NCI-H1417 treated with DMSO at 0.1 percent for 48 hours (cell line): ENCODE data around the gene ARHGAP8.

Experiments
- DNase-seq: peaks from one replicate; lab custom pipeline; 2025; lab: John Stamatoyannopoulos, UW

ARHGAP8 gene

GRCh38 chr22:44752285-44753188, at the start of gene ARHGAP8:
TSS of gene ARHGAP8 (plus strand) at chr22:44752575. CDS start at chr22:44786528, 33,953 bp downstream.
- no peak for DNase-seq

GRCh38 chr22:44703255-44703870, 49.0 kb upstream of the ARHGAP8 start:
- DNase-seq: no peak

GRCh38 chr22:44704159-44705021, 48.0 kb upstream of the ARHGAP8 start:
- DNase-seq: no peak

- DNase-seq: no peak
These were observed 47.4 kb upstream of the ARHGAP8 start for GRCh38 chr22:44705022-44705297.

DNA sequence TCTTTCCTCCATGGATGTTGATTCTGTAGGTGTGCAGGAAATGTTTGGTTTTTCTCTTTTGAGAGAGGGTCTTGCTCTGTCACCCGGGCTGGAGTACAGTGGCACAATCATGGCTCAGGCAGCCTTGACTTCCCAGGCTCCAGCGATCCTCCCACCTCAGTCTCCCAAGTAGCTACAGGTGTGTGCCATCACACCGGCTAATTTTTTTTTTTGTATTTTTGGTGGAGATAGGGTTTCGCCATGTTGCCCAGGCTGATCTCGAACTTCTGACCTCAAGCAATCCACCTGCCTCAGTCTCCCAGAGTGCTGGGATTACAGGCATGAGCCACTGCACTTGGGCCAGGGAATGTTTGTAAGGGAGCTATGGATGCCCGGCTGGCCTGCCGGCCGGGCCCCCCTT, 45.9 kb upstream of the ARHGAP8 start:
- DNase-seq: no peak

- no peak for DNase-seq
These were observed 45.2 kb upstream of the ARHGAP8 start for GRCh38 chr22:44707178-44707577.

DNA sequence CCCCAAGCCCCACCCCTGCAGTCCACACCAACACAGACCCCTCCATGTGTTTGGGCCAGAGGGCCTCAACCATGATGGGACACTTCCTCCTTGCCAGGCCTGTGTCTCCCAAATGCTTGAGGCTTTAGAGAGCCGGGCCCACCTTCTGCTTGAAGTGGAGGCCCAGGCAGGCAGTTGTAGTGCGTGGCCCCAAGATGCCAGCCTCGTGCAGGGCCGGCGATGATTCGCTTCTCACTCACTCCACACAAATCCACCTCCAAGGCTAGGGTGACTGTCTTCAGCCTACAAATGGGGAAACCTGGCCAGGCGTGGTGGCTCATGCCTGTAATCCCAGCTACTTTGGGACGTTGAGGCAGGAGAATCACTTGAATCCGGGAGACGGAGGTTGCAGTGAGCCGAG, 44.6 kb upstream of the ARHGAP8 start:
- no peak for DNase-seq

DNA sequence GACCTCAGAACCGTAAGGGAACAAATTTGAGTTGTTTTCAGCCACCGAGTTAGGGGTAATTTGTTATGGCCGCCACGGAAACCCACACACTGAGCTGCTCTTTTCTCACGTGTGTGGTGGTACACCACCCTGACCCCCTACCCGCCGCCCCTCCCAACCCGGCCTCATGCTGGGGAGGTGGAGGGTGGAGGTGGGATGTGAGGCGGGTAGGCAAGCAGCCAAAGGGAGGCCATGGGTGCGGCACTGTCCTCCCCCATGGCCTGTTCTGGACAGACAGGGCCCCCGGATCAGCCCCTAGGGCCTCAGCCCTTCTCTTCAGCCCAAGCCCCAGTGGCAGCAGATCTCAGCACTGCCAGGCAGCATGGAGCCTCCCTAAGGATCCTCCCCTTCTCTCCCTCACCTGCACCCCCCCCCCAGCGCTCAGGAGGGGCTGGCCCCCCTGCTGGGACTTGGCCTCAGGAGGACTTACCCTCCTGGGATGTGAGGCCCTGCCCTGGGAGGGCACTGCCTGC, 42.4 kb upstream of the ARHGAP8 start:
- no peak for DNase-seq

DNA sequence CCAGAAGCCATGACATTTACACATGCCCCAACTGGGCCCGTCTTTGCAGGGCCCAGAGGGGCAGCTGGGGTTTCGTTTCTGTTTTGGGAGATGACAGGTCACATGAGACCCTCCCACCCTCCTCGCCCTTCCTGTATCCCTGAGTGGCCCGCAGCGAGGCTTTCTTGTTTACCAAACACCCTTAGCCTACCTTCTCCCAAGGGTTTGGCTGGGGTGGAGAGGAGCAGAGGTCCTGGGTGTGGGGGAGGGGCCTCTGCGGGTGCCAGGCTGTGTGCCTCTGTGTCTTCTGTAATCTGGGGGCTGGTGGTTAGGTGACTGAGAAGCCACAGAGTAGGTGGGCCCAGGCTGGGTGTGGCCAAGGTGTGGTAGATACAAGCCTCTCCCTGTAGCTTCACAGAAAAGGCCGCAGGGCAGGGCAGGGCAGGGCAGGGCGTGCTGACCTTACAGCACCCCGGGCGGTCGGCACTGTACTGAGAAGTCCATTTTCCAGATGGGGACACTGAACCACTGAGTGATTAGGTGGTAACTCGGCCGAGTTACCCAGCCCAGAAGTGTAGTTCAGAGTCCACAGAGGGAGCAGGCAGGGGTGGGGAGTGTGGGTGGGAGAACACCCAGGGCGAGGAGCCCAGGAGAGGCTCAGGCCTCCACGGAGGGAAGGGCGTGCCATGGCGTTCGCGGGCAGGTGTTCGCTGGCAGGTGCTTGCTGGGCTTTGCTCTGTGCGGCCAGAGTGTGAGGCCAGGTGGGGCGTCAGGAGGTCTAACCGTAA, 41.7 kb upstream of the ARHGAP8 start:
- no peak for DNase-seq

- DNase-seq: no peak
These were observed 41.2 kb upstream of the ARHGAP8 start for GRCh38 chr22:44711241-44711560.

DNA sequence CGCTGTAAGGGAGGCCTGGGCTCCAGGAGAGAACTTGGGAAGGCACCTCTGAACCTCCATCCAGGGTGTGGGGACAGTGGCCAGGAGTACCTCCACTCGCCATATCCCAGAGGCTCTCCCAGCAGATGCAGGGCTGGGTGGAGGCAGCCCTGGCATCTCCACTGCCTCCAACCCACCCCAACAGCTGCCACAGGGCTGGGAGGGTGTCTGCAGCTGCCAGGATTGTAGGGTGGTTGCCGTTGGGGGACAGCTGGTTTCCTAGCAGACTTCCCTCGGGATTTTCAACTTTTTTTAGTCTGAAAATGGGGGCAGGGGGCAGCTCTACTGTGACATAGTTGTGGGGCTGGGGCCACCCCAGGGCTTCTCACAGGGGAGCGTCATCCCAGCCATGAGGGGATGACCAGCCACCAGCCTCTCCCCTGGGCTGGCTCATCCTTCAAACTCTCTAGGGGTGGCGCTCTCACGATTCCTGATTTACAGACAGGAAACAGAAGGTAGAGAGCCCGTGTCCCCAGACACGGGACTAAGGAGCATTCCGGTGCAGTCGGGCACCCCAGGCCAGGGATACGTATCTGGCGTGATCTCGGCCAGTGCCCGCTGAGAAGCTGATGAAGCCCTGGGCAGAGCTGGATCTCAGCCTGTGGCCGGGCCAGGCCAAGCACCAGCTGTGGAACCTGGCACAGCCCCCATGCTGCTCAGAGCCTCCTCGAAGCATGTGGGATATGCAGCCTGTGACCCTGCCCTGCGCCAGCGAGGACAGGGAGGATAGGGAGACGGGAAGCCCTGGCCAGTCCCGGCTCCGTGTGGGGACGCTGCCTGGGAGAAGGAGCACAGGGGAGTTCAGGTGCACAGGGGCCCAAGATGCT, 40.5 kb upstream of the ARHGAP8 start:
- DNase-seq: no peak

GRCh38 chr22:44712962-44713361, 39.4 kb upstream of the ARHGAP8 start:
- DNase-seq: no peak

GRCh38 chr22:44714703-44715350, 37.5 kb upstream of the ARHGAP8 start:
- DNase-seq: no peak

DNA sequence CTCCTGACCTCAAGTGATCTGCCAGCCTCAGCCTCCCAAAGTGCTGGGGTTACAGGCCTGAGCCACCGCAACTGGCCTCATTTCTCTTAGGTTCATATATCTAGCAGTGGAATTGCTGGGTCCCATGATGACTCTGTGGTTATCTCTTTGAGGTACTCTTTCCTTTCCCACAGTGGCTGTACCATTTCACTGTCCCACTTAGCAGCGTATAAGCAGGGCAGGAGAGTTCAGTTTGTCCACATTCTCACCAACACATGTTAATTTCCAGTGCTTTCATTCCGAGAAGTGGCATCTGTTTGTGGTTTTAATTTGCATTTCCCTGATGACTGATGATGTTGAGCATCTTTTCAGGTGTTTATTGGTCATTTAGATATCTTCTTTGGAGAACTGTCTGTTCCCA, 34.0 kb upstream of the ARHGAP8 start:
- no peak for DNase-seq

DNA sequence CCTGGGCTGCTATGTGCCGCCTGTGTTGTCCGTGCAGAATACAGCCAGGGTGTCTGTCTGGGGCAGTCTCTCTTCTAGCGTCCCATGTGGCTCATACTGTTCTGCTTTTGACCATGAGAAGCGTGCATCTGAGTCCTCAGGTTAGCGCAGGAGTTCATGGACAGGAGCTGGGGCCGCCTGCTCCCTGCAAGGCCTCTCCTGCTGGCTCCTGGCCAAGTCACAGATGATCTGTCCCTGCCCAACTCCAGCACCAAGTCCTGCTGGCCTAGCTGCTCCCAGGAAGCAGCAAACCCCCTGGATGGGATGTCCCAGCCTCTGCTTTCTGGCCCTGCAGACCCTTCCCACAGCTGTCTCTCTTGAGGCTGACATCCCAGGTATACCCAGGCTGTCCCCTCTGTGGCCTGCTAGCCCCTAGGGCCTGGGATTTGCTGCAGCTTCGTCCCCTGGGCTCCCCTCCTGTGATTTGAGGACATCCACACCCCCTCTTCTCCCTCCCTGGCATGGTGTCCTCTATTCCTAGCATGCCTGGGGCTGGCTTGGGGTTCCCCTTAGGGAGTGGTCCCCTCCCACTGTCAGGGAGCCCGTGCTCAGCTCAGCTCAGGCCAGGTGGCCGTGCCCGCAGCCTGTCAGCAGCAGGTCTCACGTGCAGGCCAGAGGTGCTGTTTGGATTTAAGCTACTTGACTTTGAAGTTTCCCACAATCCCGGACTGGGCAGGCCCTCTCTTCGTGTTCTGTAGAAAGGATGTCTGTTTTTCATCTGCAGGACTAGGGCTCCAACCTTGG, 32.6 kb upstream of the ARHGAP8 start:
- no peak for DNase-seq

DNA sequence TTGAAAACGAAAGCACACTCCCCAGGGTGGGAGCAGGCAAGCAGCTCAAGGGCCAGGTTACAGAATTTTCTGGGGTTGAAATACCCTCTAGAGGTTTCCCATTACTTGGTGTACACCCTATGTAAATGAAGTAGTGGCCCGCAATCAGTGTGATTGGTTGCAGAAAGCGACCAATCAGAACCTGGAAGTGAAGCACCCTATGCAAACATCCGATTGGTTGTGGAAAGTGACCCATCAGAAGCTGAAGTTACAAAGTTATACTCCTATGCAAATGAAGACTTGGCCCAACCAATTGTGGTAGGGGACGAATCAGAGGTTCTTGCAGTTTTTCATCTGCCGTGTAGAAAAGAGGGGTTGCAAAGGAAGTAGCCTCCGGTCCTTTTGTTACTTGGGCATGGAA, 31.2 kb upstream of the ARHGAP8 start:
- DNase-seq: no peak

DNA sequence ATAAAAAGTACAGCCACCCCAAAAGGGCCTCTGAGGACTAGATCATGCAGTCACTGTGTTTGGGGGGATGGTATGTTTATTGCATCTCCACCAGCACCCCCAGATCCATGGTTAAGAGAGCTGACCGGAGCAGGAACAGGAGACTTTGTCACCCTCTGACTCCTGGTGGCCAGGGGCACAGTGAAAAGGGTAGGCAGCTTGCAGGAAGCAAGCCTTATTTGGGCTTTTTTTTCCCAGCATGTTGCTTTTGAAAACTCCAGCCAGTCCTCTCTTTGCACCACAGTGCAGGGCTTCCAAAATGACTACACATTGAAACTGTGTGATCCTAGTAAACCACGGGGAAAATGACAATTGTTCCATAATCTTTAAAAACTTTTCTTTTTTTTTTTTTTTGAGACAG, 29.8 kb upstream of the ARHGAP8 start:
- DNase-seq: no peak

DNA sequence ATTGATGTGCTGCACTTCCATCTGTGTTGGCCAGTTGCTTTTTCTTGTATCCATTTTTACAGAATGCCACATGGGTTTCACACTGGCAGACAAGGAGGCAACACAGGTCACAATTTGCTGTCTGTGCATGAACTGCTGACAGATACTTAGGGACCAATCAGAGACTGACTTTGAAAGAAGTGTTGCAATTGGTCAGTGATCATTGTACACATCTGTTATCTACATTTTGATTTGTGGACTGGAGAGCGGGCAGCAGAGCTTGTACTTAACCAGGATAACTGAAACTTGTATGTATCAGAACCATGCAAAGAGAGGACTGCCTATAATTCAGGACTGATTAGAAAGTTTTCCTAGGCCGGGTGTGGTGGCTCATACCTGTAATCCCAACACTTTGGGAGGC, 28.6 kb upstream of the ARHGAP8 start:
- DNase-seq: no peak

DNA sequence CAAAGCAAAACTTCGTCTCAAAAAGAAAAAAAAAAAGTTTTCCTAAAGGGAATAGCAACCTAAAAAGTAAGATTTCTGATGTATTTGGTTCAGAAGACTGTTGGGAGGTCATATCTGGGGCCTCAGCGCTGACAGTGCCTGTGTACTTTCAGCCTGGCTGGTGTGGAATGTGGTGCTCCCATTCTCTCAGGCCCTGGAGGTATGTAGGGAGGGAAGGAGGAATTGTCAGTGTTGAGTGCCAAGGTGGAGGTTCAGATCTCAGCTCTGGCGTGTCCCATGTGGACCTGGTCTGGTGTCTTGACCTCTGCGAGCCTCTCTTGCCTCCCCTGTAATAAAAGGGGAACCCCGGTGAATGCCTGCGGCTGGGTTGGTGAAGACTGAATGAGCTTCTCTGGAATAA, 28.0 kb upstream of the ARHGAP8 start:
- DNase-seq: no peak

- DNase-seq: no peak
These were observed 27.5 kb upstream of the ARHGAP8 start for GRCh38 chr22:44724859-44725258.
